Activated CD8-positive, alpha-beta memory T cell treated with anti-CD3 and anti-CD28 coated beads, Interleukin-2, amount 10 ng/mL, durations not matched to agents 7 days and 5 days (primary cell): ENCODE results near the gene BBX. TPM values are rescaled to one million over a fixed set of nuclear protein-coding genes. Genes with fewer than 3 reads are reported as not detected.

Experiments used
- ATAC-seq: fragments of 150-1000 bp; cut with Tn5 transposase; one replicate; pipeline ENCODE4 v1.10.0; 2021; ENCODE audit warnings: moderate library complexity
- CTCF ChIA-PET: fragments of 350-600 bp; sonication (Branson Sonifier 250); formaldehyde crosslinking; loops from one replicate; lab custom pipeline; 2021; ENCODE audit warnings: antibody characterized with exemption; lab: Charles Lee
- DNase-seq: peaks from one replicate; pipeline ENCODE4 v3.0.0-alpha.2; 2020
- H3K27ac Mint-ChIP-seq: one replicate; pipeline ENCODE4 v1.8.0; 2021; ENCODE audit warnings: mild to moderate bottlenecking, mixed read lengths
- H3K27me3 Mint-ChIP-seq: one replicate; pipeline ENCODE4 v1.8.0; 2021; ENCODE audit warnings: mixed read lengths
- H3K36me3 Mint-ChIP-seq: one replicate; pipeline ENCODE4 v1.8.0; 2021; ENCODE audit warnings: mild to moderate bottlenecking, mixed read lengths
- H3K4me1 Mint-ChIP-seq: one replicate; pipeline ENCODE4 v1.8.0; 2021; ENCODE audit warnings: mixed read lengths
- H3K4me3 Mint-ChIP-seq: one replicate; pipeline ENCODE4 v1.8.0; 2021; ENCODE audit warnings: mild to moderate bottlenecking, moderate library complexity, mixed read lengths
- H3K9me3 Mint-ChIP-seq: one replicate; pipeline ENCODE4 v1.8.0; 2022; ENCODE audit warnings: low read depth, mixed read lengths
- total RNA-seq, 2 experiments: library from RNA; stranded (reverse); gene quantifications; one replicate each; pipeline ENCODE4 v1.2.3, GENCODE V29; 2021

BBX gene
- total RNA-seq, 2 experiments from 2014 or later, result 37.0 to 39.4 TPM

- H3K27me3 Mint-ChIP-seq, result no peaks in the 10 kb centered on the region
- H3K4me3 Mint-ChIP-seq, result no peak overlapping the region
Measured at GRCh38 chr3:107670986-107671385, 148.2 kb downstream of the BBX start.

GRCh38 chr3:107674371-107674770 lies 151.6 kb downstream of the BBX start:
- Mint-ChIP-seq H3K27me3 (no peaks in the 10 kb centered on the region), H3K4me3 (no peak overlapping the region), H3K9me3 (no peaks in the 10 kb centered on the region), H3K27ac (no peak overlapping the region), H3K36me3 (no peaks in the 10 kb centered on the region), H3K4me1 (no peaks in the 10 kb centered on the region)
- CTCF ChIA-PET, result interaction anchor here (1.1 to 4.0 kb wide), 5 partner anchors 8 to 253 kb away, joined by 4 to 13 read pairs (median 9); no protein-coding TSS in a partner anchor
- DNase-seq (no peak), ATAC-seq (no peak)

More at GRCh38 chr3:107670986-107671385, 148.2 kb downstream of the BBX start:
- Mint-ChIP-seq H3K9me3 (no peaks in the 10 kb centered on the region), H3K4me1 (peaks cover 2% of the 10 kb centered on the region), H3K36me3 (no peaks in the 10 kb centered on the region), H3K27ac (no peak overlapping the region)
- DNase-seq (no peak), ATAC-seq (no peak)
- CTCF ChIA-PET, result interaction anchor here (0.9 to 1.7 kb wide), 4 partner anchors 11 to 256 kb away, joined by 3 to 5 read pairs (median 4); no protein-coding TSS in a partner anchor

- CTCF ChIA-PET, result interaction anchor here (0.6 to 4.0 kb wide), 16 partner anchors 8 to 802 kb away, joined by 3 to 15 read pairs (median 5); no protein-coding TSS in a partner anchor
- Mint-ChIP-seq H3K27me3 (no peaks in the 10 kb centered on the region), H3K4me3 (no peak overlapping the region), H3K9me3 (no peaks in the 10 kb centered on the region), H3K4me1 (peaks cover 3% of the 10 kb centered on the region), H3K27ac (no peak overlapping the region), H3K36me3 (no peaks in the 10 kb centered on the region)
- ATAC-seq, result no peak
- no peak for DNase-seq
Measured at GRCh38 chr3:107675233-107675900, 152.6 kb downstream of the BBX start.

- Mint-ChIP-seq H3K4me1 (peaks cover 10% of the 10 kb centered on the region), H3K27ac (no peak overlapping the region), H3K27me3 (no peaks in the 10 kb centered on the region), H3K4me3 (no peak overlapping the region), H3K36me3 (no peaks in the 10 kb centered on the region), H3K9me3 (no peaks in the 10 kb centered on the region)
- no peak for ATAC-seq
- CTCF ChIA-PET, result interaction anchor here (0.7 to 4.0 kb wide), 21 partner anchors 7 to 1159 kb away, joined by 3 to 15 read pairs (median 4); no protein-coding TSS in a partner anchor
- DNase-seq, result no peak
Measured at GRCh38 chr3:107676469-107677309, 153.9 kb downstream of the BBX start.

- DNase-seq, result no peak
- no peak overlapping the region for H3K27ac Mint-ChIP-seq
- ATAC-seq, result no peak
- CTCF ChIA-PET, result interaction anchor here (2.9 kb wide), 1 partner anchor 19 kb away, joined by 10 read pairs; no protein-coding TSS in a partner anchor
- H3K27me3 Mint-ChIP-seq, result no peaks in the 10 kb centered on the region
- peaks cover 20% of the 10 kb centered on the region for H3K4me1 Mint-ChIP-seq
- peaks cover 2% of the 10 kb centered on the region for H3K36me3 Mint-ChIP-seq
- no peak overlapping the region for H3K4me3 Mint-ChIP-seq
- H3K9me3 Mint-ChIP-seq, result no peaks in the 10 kb centered on the region
Measured at GRCh38 chr3:107679921-107680320, 157.2 kb downstream of the BBX start.

- Mint-ChIP-seq H3K27me3 (no peaks in the 10 kb centered on the region), H3K27ac (no peak overlapping the region), H3K36me3 (peaks cover 2% of the 10 kb centered on the region), H3K4me3 (no peak overlapping the region), H3K9me3 (no peaks in the 10 kb centered on the region), H3K4me1 (peaks cover 24% of the 10 kb centered on the region)
- DNase-seq (no peak), ATAC-seq (no peak)
- CTCF ChIA-PET, result interaction anchor here (0.7 to 2.9 kb wide), 2 partner anchors 20 to 73 kb away, joined by 3 to 10 read pairs; no protein-coding TSS in a partner anchor
Measured at GRCh38 chr3:107680698-107681097, 157.9 kb downstream of the BBX start.

- H3K27ac Mint-ChIP-seq, result no peak overlapping the region
- H3K9me3 Mint-ChIP-seq, result no peaks in the 10 kb centered on the region
- peaks cover 2% of the 10 kb centered on the region for H3K36me3 Mint-ChIP-seq
- no peak overlapping the region for H3K4me3 Mint-ChIP-seq
- CTCF ChIA-PET, result interaction anchor here (1.1 to 2.9 kb wide), 3 partner anchors 9 to 108 kb away, joined by 4 to 10 read pairs (median 4); no protein-coding TSS in a partner anchor
- ATAC-seq (no peak), DNase-seq (no peak)
- no peaks in the 10 kb centered on the region for H3K27me3 Mint-ChIP-seq
- peaks cover 24% of the 10 kb centered on the region for H3K4me1 Mint-ChIP-seq
Measured at GRCh38 chr3:107681396-107681795, 158.6 kb downstream of the BBX start.

GRCh38 chr3:107682580-107682979 lies 159.8 kb downstream of the BBX start:
- no peak for DNase-seq
- H3K4me1 Mint-ChIP-seq, result peaks cover 24% of the 10 kb centered on the region
- H3K27me3 Mint-ChIP-seq, result no peaks in the 10 kb centered on the region
- CTCF ChIA-PET, result interaction anchor here (0.9 to 2.9 kb wide), 6 partner anchors 7 to 109 kb away, joined by 3 to 10 read pairs (median 4); no protein-coding TSS in a partner anchor
- no peak overlapping the region for H3K27ac Mint-ChIP-seq
- H3K9me3 Mint-ChIP-seq, result no peaks in the 10 kb centered on the region
- peaks cover 2% of the 10 kb centered on the region for H3K36me3 Mint-ChIP-seq
- H3K4me3 Mint-ChIP-seq, result no peak overlapping the region
- no peak for ATAC-seq

GRCh38 chr3:107683447-107683846 lies 160.7 kb downstream of the BBX start:
- CTCF ChIA-PET, result interaction anchor here (1.4 to 2.2 kb wide), 2 partner anchors 8 to 84 kb away, joined by 3 to 9 read pairs; no protein-coding TSS in a partner anchor
- H3K27ac Mint-ChIP-seq, result no peak overlapping the region
- peaks cover 2% of the 10 kb centered on the region for H3K36me3 Mint-ChIP-seq
- DNase-seq, result no peak
- no peaks in the 10 kb centered on the region for H3K27me3 Mint-ChIP-seq
- no peak for ATAC-seq
- no peaks in the 10 kb centered on the region for H3K9me3 Mint-ChIP-seq
- peaks cover 24% of the 10 kb centered on the region for H3K4me1 Mint-ChIP-seq
- no peak overlapping the region for H3K4me3 Mint-ChIP-seq

GRCh38 chr3:107684431-107684925 lies 161.7 kb downstream of the BBX start:
- Mint-ChIP-seq H3K36me3 (peaks cover 2% of the 10 kb centered on the region), H3K4me1 (peaks cover 24% of the 10 kb centered on the region), H3K9me3 (no peaks in the 10 kb centered on the region), H3K27ac (no peak overlapping the region), H3K4me3 (no peak overlapping the region), H3K27me3 (no peaks in the 10 kb centered on the region)
- ATAC-seq (no peak), DNase-seq (no peak)
- CTCF ChIA-PET, result interaction anchor here (0.8 to 2.2 kb wide), 6 partner anchors 9 to 243 kb away, joined by 3 to 9 read pairs (median 3); no protein-coding TSS in a partner anchor

GRCh38 chr3:107685383-107685782 lies 162.6 kb downstream of the BBX start:
- ATAC-seq (no peak), DNase-seq (no peak)
- Mint-ChIP-seq H3K36me3 (peaks cover 2% of the 10 kb centered on the region), H3K4me1 (peaks cover 21% of the 10 kb centered on the region), H3K9me3 (no peaks in the 10 kb centered on the region), H3K27me3 (no peaks in the 10 kb centered on the region), H3K4me3 (no peak overlapping the region), H3K27ac (no peak overlapping the region)
- CTCF ChIA-PET, result interaction anchor here (1.2 kb wide), 1 partner anchor 243 kb away, joined by 3 read pairs; no protein-coding TSS in a partner anchor

GRCh38 chr3:107687056-107687581 lies 164.4 kb downstream of the BBX start:
- DNase-seq (no peak), ATAC-seq (no peak)
- H3K27ac Mint-ChIP-seq, result no peak overlapping the region
- peaks cover 2% of the 10 kb centered on the region for H3K36me3 Mint-ChIP-seq
- H3K9me3 Mint-ChIP-seq, result no peaks in the 10 kb centered on the region
- CTCF ChIA-PET, result interaction anchor here (1.5 kb wide), 1 partner anchor 9 kb away, joined by 4 read pairs; no protein-coding TSS in a partner anchor
- no peaks in the 10 kb centered on the region for H3K27me3 Mint-ChIP-seq
- no peak overlapping the region for H3K4me3 Mint-ChIP-seq
- peaks cover 14% of the 10 kb centered on the region for H3K4me1 Mint-ChIP-seq
